ENCODE data around the gene USP6.

DNA sequence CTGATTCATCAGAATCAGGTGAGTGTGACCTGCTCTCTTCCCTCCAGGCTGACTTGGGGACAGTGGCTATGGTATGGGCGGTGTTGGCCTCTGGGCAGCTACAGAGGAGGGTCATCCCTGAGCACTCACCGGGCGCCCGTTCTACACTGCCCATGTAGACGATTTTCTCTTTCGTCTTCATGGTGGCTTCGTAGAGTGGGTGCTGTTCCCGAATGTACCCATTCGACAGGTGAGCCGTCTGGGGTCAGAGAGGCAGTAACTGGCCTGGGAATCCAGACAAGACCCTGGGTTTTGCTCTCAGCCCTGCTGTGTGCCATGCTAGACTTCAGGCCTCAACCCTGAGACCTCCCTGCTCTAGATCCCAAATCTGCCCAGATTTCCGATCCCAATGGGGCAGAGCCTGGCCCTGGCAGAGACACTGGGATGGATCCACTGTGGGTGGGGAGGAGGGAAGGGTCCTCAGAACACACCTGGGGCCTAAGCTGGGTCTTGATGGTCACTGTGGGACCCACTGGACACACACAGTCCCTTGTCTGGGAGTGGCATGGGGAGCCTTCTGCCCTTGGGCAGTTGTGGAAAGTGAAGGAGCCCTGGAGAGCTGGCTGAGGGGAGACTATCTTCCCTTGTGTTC, 13.2 kb downstream of the USP6 start:
- TF ChIP-seq, protein P1, sequence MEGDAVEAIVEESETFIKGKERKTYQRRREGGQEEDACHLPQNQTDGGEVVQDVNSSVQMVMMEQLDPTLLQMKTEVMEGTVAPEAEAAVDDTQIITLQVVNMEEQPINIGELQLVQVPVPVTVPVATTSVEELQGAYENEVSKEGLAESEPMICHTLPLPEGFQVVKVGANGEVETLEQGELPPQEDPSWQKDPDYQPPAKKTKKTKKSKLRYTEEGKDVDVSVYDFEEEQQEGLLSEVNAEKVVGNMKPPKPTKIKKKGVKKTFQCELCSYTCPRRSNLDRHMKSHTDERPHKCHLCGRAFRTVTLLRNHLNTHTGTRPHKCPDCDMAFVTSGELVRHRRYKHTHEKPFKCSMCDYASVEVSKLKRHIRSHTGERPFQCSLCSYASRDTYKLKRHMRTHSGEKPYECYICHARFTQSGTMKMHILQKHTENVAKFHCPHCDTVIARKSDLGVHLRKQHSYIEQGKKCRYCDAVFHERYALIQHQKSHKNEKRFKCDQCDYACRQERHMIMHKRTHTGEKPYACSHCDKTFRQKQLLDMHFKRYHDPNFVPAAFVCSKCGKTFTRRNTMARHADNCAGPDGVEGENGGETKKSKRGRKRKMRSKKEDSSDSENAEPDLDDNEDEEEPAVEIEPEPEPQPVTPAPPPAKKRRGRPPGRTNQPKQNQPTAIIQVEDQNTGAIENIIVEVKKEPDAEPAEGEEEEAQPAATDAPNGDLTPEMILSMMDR (IDR thresholded peaks at IDR 0.05) = no peak
- TF ChIP-seq POLR2A (IDR thresholded peaks at IDR 0.05) = no peak

Measured in tibial nerve (tissue), 3 donors.